GM12874 (cell line): ENCODE data around the gene CIAPIN1.

ENCODE experiments used
- CTCF ChIP-seq: IDR thresholded peaks from 2 replicates; pipeline ENCODE4 v1.5.1; 2011; ENCODE audit warnings: low read depth, mild to moderate bottlenecking, control low read depth, low read length, moderate library complexity; ENCODE audit not compliant: insufficient read depth

The CIAPIN1 gene

DNA sequence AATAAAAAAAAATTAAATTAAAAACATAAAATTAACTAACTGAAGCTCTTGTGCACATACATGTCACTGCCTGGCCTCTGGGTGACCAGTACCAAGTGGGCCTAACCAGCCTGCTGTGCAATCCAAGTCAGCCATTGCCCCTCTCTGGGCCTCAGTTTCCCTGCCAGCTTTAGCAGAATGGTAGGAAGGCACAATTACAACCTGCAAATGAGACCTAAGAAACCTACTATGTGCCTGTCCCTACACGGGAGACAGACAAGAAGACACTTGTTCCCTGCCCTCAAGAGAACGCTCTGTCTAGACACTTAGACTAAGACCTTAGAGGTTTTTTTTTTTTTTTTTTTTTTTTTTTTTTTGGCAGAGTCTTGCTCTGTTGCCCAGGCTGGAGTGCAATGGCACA lies 1.7 kb downstream of the CIAPIN1 start:
- TF ChIP-seq CTCF, result no peak

DNA sequence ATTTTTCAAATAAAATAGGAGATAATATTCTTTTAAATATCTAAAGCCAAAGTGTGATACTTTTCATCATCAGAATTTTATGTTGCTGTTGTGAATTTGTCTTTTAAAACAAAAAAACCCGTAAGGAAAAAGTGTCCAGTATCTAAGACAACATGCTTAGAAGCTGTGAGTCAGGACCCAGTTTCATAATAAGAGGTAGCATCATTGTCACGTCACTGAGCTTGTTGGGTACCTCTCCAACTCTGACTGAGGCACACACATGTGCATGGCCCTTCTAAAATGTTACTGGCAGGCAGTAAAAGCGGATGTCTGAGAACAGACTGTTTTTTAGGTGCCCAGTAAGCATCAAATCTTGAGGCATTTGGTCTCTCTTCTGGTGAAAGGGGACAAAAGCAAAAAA lies 2.5 kb downstream of the CIAPIN1 start:
- TF ChIP-seq CTCF, result no peak

- no peak for TF ChIP-seq CTCF
Observed at GRCh38 chr16:57435838-57436237, 11.3 kb downstream of the CIAPIN1 start.

- TF ChIP-seq CTCF, result no peak
Observed at GRCh38 chr16:57434003-57434402, 13.2 kb downstream of the CIAPIN1 start.

DNA sequence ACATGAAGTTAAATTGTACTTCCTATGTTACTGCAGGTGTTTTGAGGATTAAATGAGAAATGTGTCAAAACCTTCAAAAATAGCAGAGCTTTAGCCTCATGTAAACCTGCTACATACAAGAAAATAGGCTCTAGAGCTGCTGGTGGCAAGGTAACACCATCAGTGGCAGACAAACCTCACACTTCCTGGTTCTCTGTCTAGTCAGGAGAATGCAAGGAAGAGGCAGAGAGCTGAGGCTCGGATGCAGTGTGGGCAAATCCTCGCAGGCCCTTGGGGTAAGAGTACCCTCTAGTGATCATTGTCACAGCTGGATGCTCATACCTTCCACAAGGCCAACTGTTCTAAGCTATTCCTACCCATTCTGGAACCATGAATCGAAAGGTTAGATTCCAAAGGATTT lies 14.2 kb downstream of the CIAPIN1 start:
- no peak for TF ChIP-seq CTCF

DNA sequence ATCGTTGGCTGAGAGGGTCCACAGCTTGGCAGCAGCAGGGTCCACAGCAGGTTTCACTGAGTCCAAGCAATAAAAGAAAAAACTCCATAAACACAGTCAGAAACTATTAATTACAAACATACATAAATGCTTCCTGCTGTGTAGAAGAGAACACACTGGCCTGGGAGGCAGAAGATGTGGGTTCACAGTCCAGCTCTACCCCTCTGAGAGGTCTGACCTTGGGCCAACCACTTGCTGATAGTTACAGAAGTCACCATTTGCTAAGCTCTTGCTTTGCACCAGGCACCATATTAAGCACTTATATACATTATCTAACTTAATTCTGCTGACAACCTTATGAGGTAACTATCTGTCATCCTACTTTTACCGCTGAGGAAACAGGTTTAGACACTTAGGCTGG lies 14.7 kb downstream of the CIAPIN1 start:
- TF ChIP-seq CTCF, result no peak

GRCh38 chr16:57430955-57431354 lies 16.2 kb downstream of the CIAPIN1 start:
- no peak for TF ChIP-seq CTCF

DNA sequence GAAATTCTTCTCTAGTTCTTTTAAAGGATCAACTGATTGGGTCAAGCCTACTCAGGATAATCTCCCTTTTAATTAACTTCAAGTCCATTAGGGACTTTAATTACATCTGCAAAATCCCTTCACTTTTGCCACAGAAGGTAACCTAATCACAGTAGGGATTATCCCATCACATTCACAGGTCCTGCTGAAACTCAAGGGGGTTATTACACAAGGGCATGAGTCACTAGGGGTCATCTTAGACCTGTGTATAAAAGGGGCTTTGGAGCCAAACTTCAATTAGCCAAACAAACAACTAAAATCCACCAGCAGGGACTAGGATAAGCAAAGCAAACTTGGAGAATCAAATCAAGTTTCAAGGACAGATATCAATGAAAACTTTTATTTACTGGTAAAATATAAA lies 19.4 kb downstream of the CIAPIN1 start:
- TF ChIP-seq CTCF, result no peak
